Activated CD8-positive, alpha-beta T cell treated with anti-CD3 and anti-CD28 coated beads for 36 hours (primary cell): Measurements from ENCODE around the gene HGFAC. TPM values are rescaled to one million over a fixed set of nuclear protein-coding genes. Genes with fewer than 3 reads are reported as not detected.
A peak's percentile ranks its signal among the peaks of the same experiment; 100 is the strongest.

Experiments used
- ATAC-seq: fragments of 200-7000 bp; cut with Tn5 transposase; one replicate; pipeline ENCODE4 v1.10.0; 2021; ENCODE audit warnings: mild to moderate bottlenecking, moderate library complexity
- CTCF ChIA-PET: fragments of 350-600 bp; sonication (Branson Sonifier 250); formaldehyde crosslinking; loops from one replicate; lab custom pipeline; 2021; ENCODE audit warnings: antibody characterized with exemption; lab: Charles Lee
- POLR2A ChIA-PET: fragments of 350-600 bp; sonication (Branson Sonifier 250); formaldehyde crosslinking; loops from one replicate; lab custom pipeline; 2021; ENCODE audit warnings: antibody characterized with exemption; lab: Charles Lee
- DNase-seq: peaks from one replicate; pipeline ENCODE4 v3.0.0-alpha.2; 2020
- H3K27ac Mint-ChIP-seq: one replicate; pipeline ENCODE4 v1.8.0; 2021; ENCODE audit warnings: mild to moderate bottlenecking, mixed read lengths
- H3K27me3 Mint-ChIP-seq: one replicate; pipeline ENCODE4 v1.8.0; 2021; ENCODE audit warnings: mixed read lengths
- H3K36me3 Mint-ChIP-seq: one replicate; pipeline ENCODE4 v1.8.0; 2021; ENCODE audit warnings: low read depth, mixed read lengths
- H3K4me1 Mint-ChIP-seq: one replicate; pipeline ENCODE4 v1.8.0; 2021; ENCODE audit warnings: low read depth, mixed read lengths
- H3K4me3 Mint-ChIP-seq: one replicate; pipeline ENCODE4 v1.8.0; 2021; ENCODE audit warnings: mild to moderate bottlenecking, moderate library complexity, mixed read lengths
- H3K9me3 Mint-ChIP-seq: one replicate; pipeline ENCODE4 v1.8.0; 2021; ENCODE audit warnings: mixed read lengths
- intact Hi-C: fragments of 100-400 bp; cut with micrococcal nuclease; formaldehyde crosslinking; loops from one replicate; pipeline ENCODE4 v1.10.0; 2022
- total RNA-seq, 2 experiments: library from RNA; stranded (reverse); gene quantifications; one replicate each; pipeline ENCODE4 v1.2.3, GENCODE V29; 2021
- TF ChIP-seq, protein P1 (sequence below): fragments of 200-600 bp; IDR thresholded peaks from one replicate; pipeline ENCODE4 v1.8.0; 2022; ENCODE audit warnings: antibody characterized with exemption, mild to moderate bottlenecking

HGFAC gene
- total RNA-seq, 2 experiments from 2014 or later: not detected

DNA sequence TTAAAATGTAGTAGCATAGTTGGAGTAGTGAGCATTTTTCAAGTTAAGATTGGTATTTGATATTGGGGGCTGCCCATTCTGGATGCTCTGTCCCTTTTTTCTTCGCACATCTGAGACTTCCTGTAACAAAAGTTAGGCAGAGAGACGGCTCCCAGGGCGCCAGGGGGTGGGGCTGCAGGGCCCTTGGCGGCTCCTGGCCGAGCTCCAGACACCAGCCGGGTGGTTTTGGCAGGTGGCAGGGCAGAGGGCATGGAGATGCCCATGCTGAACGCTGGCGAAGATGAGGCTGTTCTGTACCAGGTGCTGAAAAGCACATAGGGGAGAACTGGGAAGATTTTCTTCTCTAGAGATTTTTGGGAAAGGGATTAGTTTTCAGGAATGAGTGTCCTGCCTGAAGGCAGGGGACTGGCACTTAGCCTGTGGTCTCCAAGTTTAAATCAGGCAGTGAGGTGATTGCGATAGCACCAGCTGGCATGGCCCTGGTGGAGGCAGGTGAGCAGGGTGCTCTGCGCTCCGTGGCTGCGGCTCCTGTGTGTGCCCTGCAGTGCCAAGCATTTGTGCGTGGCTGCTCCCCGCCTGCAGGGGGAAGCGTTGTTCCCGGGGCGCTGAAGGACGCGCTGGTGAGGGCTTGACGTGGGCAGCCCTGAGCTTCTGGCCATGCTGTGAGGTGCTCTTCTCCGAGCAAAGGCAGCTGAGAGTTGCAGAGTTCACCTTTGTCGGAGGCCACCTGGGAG lies 23.6 kb upstream of the HGFAC start:
- Mint-ChIP-seq H3K27ac (no peak overlapping the region), H3K27me3 (no peaks in the 10 kb centered on the region), H3K36me3 (no peaks in the 10 kb centered on the region), H3K4me3 (no peak overlapping the region), H3K4me1 (no peaks in the 10 kb centered on the region), H3K9me3 (no peaks in the 10 kb centered on the region)
- ATAC-seq: no peak
- no peak for DNase-seq
- ChIA-PET CTCF (interaction anchor here (0.6 kb wide), 1 partner anchor 329 kb away, joined by 3 read pairs; no protein-coding TSS in a partner anchor), POLR2A (no interaction called here)
- intact Hi-C loops: no loop called here
- TF ChIP-seq, protein P1, sequence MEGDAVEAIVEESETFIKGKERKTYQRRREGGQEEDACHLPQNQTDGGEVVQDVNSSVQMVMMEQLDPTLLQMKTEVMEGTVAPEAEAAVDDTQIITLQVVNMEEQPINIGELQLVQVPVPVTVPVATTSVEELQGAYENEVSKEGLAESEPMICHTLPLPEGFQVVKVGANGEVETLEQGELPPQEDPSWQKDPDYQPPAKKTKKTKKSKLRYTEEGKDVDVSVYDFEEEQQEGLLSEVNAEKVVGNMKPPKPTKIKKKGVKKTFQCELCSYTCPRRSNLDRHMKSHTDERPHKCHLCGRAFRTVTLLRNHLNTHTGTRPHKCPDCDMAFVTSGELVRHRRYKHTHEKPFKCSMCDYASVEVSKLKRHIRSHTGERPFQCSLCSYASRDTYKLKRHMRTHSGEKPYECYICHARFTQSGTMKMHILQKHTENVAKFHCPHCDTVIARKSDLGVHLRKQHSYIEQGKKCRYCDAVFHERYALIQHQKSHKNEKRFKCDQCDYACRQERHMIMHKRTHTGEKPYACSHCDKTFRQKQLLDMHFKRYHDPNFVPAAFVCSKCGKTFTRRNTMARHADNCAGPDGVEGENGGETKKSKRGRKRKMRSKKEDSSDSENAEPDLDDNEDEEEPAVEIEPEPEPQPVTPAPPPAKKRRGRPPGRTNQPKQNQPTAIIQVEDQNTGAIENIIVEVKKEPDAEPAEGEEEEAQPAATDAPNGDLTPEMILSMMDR: no peak

DNA sequence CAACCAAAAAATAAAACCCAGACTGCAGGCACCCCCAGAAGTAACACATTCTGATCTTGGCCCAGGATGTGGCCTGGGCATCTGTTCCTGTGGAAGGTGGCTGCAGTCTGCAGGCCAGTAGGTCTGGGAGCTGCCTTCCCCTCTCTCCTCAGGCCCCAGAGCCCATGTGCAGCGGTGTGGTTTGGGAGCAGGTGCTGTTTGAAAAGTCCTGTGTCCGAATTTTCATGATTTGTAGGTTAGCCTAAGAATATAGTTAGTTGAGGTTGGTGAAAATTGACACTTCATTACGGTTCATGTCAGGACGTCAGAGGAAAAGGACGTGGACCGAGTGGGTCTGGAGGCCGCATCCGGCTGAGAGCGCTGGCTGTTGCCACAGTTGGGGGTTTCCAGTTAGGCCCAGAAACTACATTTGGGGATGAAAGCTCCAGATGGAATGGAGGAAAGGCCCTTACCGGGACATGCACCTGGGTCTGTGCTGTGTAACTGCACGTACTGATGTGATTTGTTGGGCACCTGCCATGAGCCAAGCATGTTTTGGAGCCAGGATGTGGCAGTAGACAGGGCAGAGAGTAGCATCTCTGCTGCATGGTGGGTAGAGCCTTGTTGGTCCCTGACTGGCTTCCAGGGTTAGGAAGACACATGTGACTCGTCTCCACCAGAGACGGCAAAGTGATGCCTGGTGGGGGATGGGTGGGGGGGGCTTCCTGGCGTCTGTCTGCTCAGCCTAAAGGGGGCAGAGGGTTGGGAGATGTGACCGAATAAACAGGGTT lies 21.7 kb upstream of the HGFAC start:
- Mint-ChIP-seq H3K36me3 (no peaks in the 10 kb centered on the region), H3K27ac (no peak overlapping the region), H3K27me3 (no peaks in the 10 kb centered on the region), H3K4me3 (no peak overlapping the region), H3K9me3 (no peaks in the 10 kb centered on the region), H3K4me1 (no peaks in the 10 kb centered on the region)
- ChIA-PET CTCF (interaction anchor here (1.4 kb wide), 1 partner anchor 50 kb away, joined by 4 read pairs; no protein-coding TSS in a partner anchor), POLR2A (no interaction called here)
- TF ChIP-seq, protein P1: no peak
- ATAC-seq (no peak), DNase-seq (no peak)
- intact Hi-C loops: no loop called here

DNA sequence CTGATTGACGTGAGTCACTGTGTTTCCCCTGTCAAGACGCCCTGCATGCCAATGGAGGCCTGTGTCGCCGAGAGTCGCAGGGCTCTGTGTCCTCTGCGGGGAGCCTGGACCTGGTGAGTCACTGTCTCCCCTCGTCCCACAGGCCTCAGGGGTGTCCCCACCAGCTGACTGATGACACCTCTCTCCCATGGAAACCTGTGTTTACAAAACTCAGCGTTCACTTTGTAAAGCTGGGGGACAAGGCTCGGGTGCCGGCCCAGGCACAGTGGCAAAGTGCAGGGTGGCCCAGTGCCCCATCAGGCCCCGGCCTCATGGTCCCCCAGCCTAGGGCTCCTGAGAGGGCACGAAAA lies 21.2 kb upstream of the HGFAC start:
- Mint-ChIP-seq H3K36me3 (no peaks in the 10 kb centered on the region), H3K4me3 (no peak overlapping the region), H3K27me3 (no peaks in the 10 kb centered on the region), H3K27ac (no peak overlapping the region), H3K9me3 (no peaks in the 10 kb centered on the region), H3K4me1 (no peaks in the 10 kb centered on the region)
- ChIA-PET CTCF (interaction anchor here (1.1 kb wide), 1 partner anchor 74 kb away, joined by 3 read pairs; no protein-coding TSS in a partner anchor), POLR2A (no interaction called here)
- ATAC-seq: peak; percentile 42
- TF ChIP-seq, protein P1: no peak
- DNase-seq: no peak
- intact Hi-C loops: no loop called here

DNA sequence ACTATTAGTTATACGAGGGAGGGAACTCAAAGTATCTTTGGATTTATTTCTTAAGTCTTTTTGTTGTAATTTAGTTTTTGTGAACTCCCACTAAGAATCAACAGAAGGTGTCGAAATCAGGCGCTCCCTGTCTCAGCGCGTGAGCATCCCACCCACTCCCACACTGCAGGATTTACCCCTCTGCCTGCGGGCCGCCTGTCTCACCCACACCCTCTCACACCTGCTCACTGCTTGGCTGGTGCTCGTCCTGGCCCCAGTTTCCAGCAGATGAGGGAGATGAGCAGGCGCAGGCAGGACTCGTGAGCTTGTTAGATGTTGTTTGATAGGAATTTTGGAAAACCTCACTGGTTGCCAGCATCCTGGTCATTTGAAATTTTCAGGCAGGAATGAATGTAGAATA lies 20.8 kb upstream of the HGFAC start:
- no peak overlapping the region for H3K27ac Mint-ChIP-seq

More for the DNA sequence above, 20.8 kb upstream of the HGFAC start:
- ChIA-PET POLR2A (no interaction called here), CTCF (interaction anchor here (1.1 kb wide), 1 partner anchor 74 kb away, joined by 3 read pairs; no protein-coding TSS in a partner anchor)
- ATAC-seq (no peak), DNase-seq (no peak)
- H3K27me3 Mint-ChIP-seq: no peaks in the 10 kb centered on the region
- TF ChIP-seq, protein P1: no peak
- H3K36me3 Mint-ChIP-seq: no peaks in the 10 kb centered on the region
- H3K4me3 Mint-ChIP-seq: no peak overlapping the region
- no peaks in the 10 kb centered on the region for H3K9me3 Mint-ChIP-seq
- intact Hi-C loops: no loop called here
- no peaks in the 10 kb centered on the region for H3K4me1 Mint-ChIP-seq
